A673 (cell line): ENCODE measurements around the gene GDA. TPM values are rescaled to one million over a fixed set of nuclear protein-coding genes. Genes with fewer than 3 reads are reported as not detected.

Experiments used
- BruUV-seq: library from RNA; stranded (reverse); fragments of 400-500 nt; replicated peaks from 2 replicates; lab custom pipeline; 2021; lab: Mats Ljungman, UMichigan
- CTCF ChIA-PET: fragments of 300-600 bp; sonication (Branson Sonifier 250); formaldehyde crosslinking; loops from one replicate; lab custom pipeline; 2022; ENCODE audit warnings: antibody characterized with exemption; lab: Charles Lee
- POLR2A ChIA-PET: fragments of 300-600 bp; sonication (Branson Sonifier 250); formaldehyde crosslinking; loops from one replicate; lab custom pipeline; 2022; ENCODE audit warnings: antibody characterized with exemption; ENCODE audit not compliant: low non-redundant PET; lab: Charles Lee
- DNase-seq: peaks from one replicate; pipeline ENCODE4 v3.0.0-alpha.2; 2015; ENCODE audit warnings: low spot score
- H3K27ac ChIP-seq: fragments of 200-600 bp; sonication (generic); 2 replicates; pipeline ENCODE4 v1.5.1; 2016; ENCODE audit warnings: mixed run types, low read depth, mild to moderate bottlenecking, mixed read lengths, antibody characterized with exemption, low read length; ENCODE audit not compliant: poor library complexity, severe bottlenecking
- H3K27me3 ChIP-seq: fragments of 200-600 bp; sonication (generic); replicated peaks from 2 replicates; pipeline ENCODE4 v1.6.1; 2017; ENCODE audit warnings: mixed run types, low read depth, mild to moderate bottlenecking, mixed read lengths, antibody characterized with exemption, low read length; ENCODE audit not compliant: insufficient read depth, poor library complexity
- H3K36me3 ChIP-seq: fragments of 200-600 bp; sonication (generic); 2 replicates; pipeline ENCODE4 v1.6.1; 2016; ENCODE audit warnings: mixed run types, mild to moderate bottlenecking, mixed read lengths, antibody characterized with exemption, low read length; ENCODE audit not compliant: insufficient read depth, poor library complexity, severe bottlenecking
- H3K4me1 ChIP-seq: fragments of 200-600 bp; sonication (generic); 2 replicates; pipeline ENCODE4 v1.6.1; 2017; ENCODE audit warnings: mixed run types, mild to moderate bottlenecking, mixed read lengths, antibody characterized with exemption, low read length; ENCODE audit not compliant: insufficient read depth, poor library complexity, severe bottlenecking
- H3K4me3 ChIP-seq: fragments of 200-600 bp; sonication (generic); 2 replicates; pipeline ENCODE4 v1.5.1; 2016; ENCODE audit warnings: low read depth, mixed run types, mild to moderate bottlenecking, mixed read lengths, low read length; ENCODE audit not compliant: poor library complexity, severe bottlenecking
- H3K9me3 ChIP-seq: fragments of 200-600 bp; sonication (generic); 2 replicates; pipeline ENCODE4 v1.6.1; 2016; ENCODE audit warnings: mixed run types, low read depth, mild to moderate bottlenecking, mixed read lengths, antibody characterized with exemption, low read length; ENCODE audit not compliant: poor library complexity, severe bottlenecking
- EZH2 ChIP-seq: fragments of 200-600 bp; sonication (generic); IDR thresholded peaks from 2 replicates; pipeline ENCODE4 v1.6.1; 2017; ENCODE audit warnings: borderline replicate concordance, low read depth, mild to moderate bottlenecking, mixed read lengths, antibody characterized with exemption, low read length; ENCODE audit not compliant: poor library complexity, severe bottlenecking
- intact Hi-C: fragments of 100-400 bp; cut with micrococcal nuclease; formaldehyde crosslinking; loops from one replicate; pipeline ENCODE4 v1.10.0; 2022; ENCODE audit not compliant: unreplicated experiment
- total RNA-seq: library from RNA; stranded (reverse); gene quantifications from 2 replicates; pipeline ENCODE4 v1.2.3, GENCODE V29; 2021
- TF ChIP-seq, protein P1 (sequence below): fragments of 300-800, 200-600 bp; sonication (generic); conservative IDR thresholded peaks from 2 replicates; pipeline ENCODE4 v1.5.1; 2017; ENCODE audit warnings: low read depth, mild to moderate bottlenecking, antibody characterized with exemption, low read length, moderate library complexity, mixed read lengths

GDA gene
- total RNA-seq, 1 experiment from 2014 or later: not detected

DNA sequence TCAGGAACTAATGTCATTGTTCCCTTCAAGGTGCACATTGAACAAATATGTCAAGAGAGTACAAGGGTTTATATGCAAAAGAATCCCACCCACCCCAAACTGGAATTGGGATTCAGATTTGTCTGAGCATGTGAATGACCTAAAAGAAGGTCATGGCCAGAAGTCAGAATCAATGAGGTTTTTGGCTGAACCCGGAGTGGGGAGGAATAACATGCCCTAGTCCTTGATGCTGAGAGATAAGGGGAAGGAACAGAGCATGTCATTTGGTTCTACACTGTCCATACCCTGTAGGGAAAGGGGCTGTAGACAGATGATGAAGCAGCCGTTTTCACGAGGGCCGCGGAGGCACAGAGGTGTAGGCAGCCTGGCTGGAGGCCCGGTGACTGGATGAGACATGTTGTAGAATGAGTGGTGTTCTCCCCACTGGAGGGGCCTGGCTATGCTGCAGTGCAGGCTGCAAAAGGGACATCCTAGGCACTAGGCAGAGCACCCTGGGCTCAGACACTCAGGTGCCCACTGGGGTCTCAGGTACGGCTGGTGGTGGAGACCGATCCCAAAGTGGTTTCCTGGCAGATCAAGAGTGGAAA lies 149.9 kb downstream of the GDA start:
- intact Hi-C loops: no loop called here
- ChIA-PET CTCF (no interaction called here), POLR2A (no interaction called here)
- H3K4me1 ChIP-seq: no peaks in the 10 kb centered on the region
- BruUV-seq: no TSS peak
- H3K36me3 ChIP-seq: no peaks in the 10 kb centered on the region
- TF ChIP-seq EZH2: no peak
- TF ChIP-seq, protein P1, sequence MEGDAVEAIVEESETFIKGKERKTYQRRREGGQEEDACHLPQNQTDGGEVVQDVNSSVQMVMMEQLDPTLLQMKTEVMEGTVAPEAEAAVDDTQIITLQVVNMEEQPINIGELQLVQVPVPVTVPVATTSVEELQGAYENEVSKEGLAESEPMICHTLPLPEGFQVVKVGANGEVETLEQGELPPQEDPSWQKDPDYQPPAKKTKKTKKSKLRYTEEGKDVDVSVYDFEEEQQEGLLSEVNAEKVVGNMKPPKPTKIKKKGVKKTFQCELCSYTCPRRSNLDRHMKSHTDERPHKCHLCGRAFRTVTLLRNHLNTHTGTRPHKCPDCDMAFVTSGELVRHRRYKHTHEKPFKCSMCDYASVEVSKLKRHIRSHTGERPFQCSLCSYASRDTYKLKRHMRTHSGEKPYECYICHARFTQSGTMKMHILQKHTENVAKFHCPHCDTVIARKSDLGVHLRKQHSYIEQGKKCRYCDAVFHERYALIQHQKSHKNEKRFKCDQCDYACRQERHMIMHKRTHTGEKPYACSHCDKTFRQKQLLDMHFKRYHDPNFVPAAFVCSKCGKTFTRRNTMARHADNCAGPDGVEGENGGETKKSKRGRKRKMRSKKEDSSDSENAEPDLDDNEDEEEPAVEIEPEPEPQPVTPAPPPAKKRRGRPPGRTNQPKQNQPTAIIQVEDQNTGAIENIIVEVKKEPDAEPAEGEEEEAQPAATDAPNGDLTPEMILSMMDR: no peak
- no peaks in the 10 kb centered on the region for H3K27me3 ChIP-seq
- no peaks in the 10 kb centered on the region for H3K9me3 ChIP-seq
- H3K27ac ChIP-seq: no peak overlapping the region
- DNase-seq: no peak
- no peak overlapping the region for H3K4me3 ChIP-seq

DNA sequence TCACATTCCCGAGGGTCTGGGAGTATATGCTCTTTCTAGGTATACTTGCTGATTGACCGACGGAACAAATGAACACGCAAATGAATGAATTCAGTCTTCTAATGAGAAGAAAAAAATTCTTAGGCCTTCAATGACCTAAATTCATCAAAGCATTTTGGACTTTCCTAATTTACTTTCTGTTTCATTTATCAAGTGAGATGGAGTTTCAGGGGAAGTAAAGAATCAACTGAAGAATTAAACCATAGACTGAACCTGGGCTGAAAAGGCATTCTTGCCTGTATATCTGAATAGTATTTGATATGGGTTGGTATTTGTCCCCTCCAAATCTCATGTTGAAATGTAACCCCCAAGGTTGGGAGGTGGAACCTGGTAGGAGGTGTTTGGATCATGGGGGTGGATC lies 151.6 kb downstream of the GDA start:
- Histone ChIP-seq H3K27me3 (no peaks in the 10 kb centered on the region), H3K4me1 (no peaks in the 10 kb centered on the region), H3K27ac (no peak overlapping the region), H3K4me3 (no peak overlapping the region), H3K36me3 (no peaks in the 10 kb centered on the region), H3K9me3 (no peaks in the 10 kb centered on the region)
- ChIA-PET POLR2A (no interaction called here), CTCF (no interaction called here)
- no TSS peak for BruUV-seq
- TF ChIP-seq, protein P1: no peak
- TF ChIP-seq EZH2: no peak
- no peak for DNase-seq
- intact Hi-C loops: no loop called here

Other genes starting within 250 kb of the GDA start
- gene ABHD17B, start 238.2 kb upstream of the GDA start, total RNA-seq: 19.7 and 24.3 TPM in 2 replicates
- gene C9orf85, start 237.8 kb upstream of the GDA start, total RNA-seq: 9.4 and 9.8 TPM in 2 replicates
- gene C9orf57, start 88.8 kb upstream of the GDA start, total RNA-seq: not detected in 2 replicates
- 169 and 194 TPM in 2 replicates for gene ZFAND5, start 215.8 kb downstream of the GDA start, total RNA-seq